Measurements from ENCODE around the gene SLC24A1. TPM values are rescaled to one million over a fixed set of nuclear protein-coding genes. Genes with fewer than 3 reads are reported as not detected.
"Not testable (repeated sequence)": the region's sequence is repeated elsewhere in the genome, so short reads cannot be mapped to it uniquely, and the experiment has no call there.

SLC24A1 gene
- total RNA-seq, 3 donors from 2014 or later (not counting 1 experiment from before 2014, with no cell fraction given) = 6.9 to 12.5 (median 7.8) TPM

DNA sequence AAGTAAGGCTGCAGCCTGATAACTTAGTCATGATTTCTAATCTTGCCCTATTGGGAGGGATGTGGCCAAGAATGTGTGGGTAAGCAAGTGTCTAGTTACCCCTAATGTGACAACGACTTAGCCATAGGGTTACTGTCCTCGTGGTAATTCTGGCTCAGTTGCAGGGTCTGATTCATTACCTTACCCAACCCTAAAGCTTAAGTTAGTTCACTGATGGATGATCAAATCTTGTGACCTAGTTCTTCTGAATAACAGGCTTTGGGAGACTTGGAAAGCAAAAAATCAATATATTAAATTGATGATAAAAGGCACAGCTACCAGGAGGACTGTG is 9.2 kb upstream of the SLC24A1 start:
- TF ChIP-seq, protein P1, sequence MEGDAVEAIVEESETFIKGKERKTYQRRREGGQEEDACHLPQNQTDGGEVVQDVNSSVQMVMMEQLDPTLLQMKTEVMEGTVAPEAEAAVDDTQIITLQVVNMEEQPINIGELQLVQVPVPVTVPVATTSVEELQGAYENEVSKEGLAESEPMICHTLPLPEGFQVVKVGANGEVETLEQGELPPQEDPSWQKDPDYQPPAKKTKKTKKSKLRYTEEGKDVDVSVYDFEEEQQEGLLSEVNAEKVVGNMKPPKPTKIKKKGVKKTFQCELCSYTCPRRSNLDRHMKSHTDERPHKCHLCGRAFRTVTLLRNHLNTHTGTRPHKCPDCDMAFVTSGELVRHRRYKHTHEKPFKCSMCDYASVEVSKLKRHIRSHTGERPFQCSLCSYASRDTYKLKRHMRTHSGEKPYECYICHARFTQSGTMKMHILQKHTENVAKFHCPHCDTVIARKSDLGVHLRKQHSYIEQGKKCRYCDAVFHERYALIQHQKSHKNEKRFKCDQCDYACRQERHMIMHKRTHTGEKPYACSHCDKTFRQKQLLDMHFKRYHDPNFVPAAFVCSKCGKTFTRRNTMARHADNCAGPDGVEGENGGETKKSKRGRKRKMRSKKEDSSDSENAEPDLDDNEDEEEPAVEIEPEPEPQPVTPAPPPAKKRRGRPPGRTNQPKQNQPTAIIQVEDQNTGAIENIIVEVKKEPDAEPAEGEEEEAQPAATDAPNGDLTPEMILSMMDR (IDR thresholded peaks at IDR 0.05) = no peak
- no peak overlapping the region for H3K4me3 ChIP-seq (ENCODE audit: low read length)
- intact Hi-C loops (cut with micrococcal nuclease) = no loop called here
- peak overlapping the region; percentile 99 for H3K4me3 Mint-ChIP-seq
- no peaks in the 10 kb centered on the region for H3K27me3 Mint-ChIP-seq (ENCODE audit: low read depth in 2 of 2)
- H3K4me1 ChIP-seq (ENCODE audit: control insufficient read depth, insufficient read depth, low read length) = peaks cover 24% of the 10 kb centered on the region
- 55% methylated on average over 2 of the region's 2 CpGs for WGBS (ENCODE audit: insufficient coverage)
- H3K4me1 Mint-ChIP-seq = peaks cover 22 to 34% of the 10 kb centered on the region in 2 donors
- H3K36me3 ChIP-seq (ENCODE audit: control insufficient read depth, insufficient read depth, low read length) = no peaks in the 10 kb centered on the region
- H3K27ac Mint-ChIP-seq = peak overlapping the region; percentile 97
- no peaks in the 10 kb centered on the region for H3K27me3 ChIP-seq (ENCODE audit: control insufficient read depth, insufficient read depth, low read length)
- no peak for DNase-seq
- ATAC-seq = no peak
- no peaks in the 10 kb centered on the region for H3K36me3 Mint-ChIP-seq
- H3K9me3 ChIP-seq (ENCODE audit: control insufficient read depth, insufficient read depth, low read length) = no peaks in the 10 kb centered on the region
- H3K9me3 Mint-ChIP-seq = no peaks in the 10 kb centered on the region
- peak overlapping the region; percentile 93 for H3K27ac ChIP-seq (ENCODE audit: low read length)

DNA sequence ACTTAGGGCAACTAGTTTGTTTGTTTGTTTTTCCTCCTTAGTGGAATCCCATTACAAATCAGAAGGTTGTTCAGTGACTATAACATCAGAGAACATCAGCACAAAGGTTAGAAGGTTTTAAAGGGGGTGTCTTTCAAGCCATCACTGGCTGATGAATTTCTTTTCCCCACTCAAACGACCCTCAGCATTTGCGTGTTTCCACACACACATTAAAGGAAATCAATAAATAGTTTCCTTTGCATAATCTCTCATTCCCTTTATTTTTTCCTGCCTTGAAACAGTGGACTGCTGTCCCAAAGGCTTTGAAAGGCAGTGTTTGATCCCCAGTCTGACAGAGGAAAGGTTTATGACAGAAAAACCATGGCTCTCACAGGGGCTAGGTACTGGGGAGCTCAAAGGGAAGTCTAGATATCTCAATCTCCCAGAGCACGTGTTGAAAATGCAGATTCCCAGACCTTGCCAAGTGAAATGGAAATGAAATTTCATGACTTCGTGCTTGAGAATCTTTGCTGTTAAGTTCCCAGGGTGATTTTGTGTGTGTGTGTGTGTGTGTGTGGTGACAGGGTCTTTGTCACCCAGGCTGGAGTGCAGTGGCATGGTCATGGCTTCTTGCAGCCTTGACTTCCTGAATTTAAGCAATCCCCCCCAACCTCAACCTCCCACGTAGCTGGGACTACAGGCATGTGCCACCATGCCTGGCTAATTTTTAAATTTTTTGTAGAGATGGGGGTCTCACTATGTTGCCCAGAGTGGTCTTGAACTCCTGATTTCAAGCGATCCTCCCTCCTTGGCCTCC is 8.6 kb upstream of the SLC24A1 start:
- H3K4me1 Mint-ChIP-seq = peaks cover 22 to 34% of the 10 kb centered on the region in 2 donors
- no peaks in the 10 kb centered on the region for H3K36me3 Mint-ChIP-seq
- H3K27ac Mint-ChIP-seq = peak overlapping the region; percentile 97
- TF ChIP-seq, protein P1 (IDR thresholded peaks at IDR 0.05) = no peak
- H3K4me3 Mint-ChIP-seq = no peak overlapping the region
- intact Hi-C loops (cut with micrococcal nuclease) = no loop called here
- Histone ChIP-seq H3K9me3 (ENCODE audit: control insufficient read depth, insufficient read depth, low read length) (no peaks in the 10 kb centered on the region), H3K4me3 (ENCODE audit: low read length) (no peak overlapping the region), H3K36me3 (ENCODE audit: control insufficient read depth, insufficient read depth, low read length) (no peaks in the 10 kb centered on the region), H3K27ac (ENCODE audit: low read length) (peak overlapping the region; percentile 93), H3K27me3 (ENCODE audit: control insufficient read depth, insufficient read depth, low read length) (no peaks in the 10 kb centered on the region), H3K4me1 (ENCODE audit: control insufficient read depth, insufficient read depth, low read length) (peaks cover 24% of the 10 kb centered on the region)
- DNase-seq = no peak
- no peaks in the 10 kb centered on the region for H3K9me3 Mint-ChIP-seq
- no peak for ATAC-seq
- 94% methylated on average over 5 of the region's 6 CpGs for WGBS (ENCODE audit: insufficient coverage)
- H3K27me3 Mint-ChIP-seq (ENCODE audit: low read depth in 2 of 2) = no peaks in the 10 kb centered on the region

DNA sequence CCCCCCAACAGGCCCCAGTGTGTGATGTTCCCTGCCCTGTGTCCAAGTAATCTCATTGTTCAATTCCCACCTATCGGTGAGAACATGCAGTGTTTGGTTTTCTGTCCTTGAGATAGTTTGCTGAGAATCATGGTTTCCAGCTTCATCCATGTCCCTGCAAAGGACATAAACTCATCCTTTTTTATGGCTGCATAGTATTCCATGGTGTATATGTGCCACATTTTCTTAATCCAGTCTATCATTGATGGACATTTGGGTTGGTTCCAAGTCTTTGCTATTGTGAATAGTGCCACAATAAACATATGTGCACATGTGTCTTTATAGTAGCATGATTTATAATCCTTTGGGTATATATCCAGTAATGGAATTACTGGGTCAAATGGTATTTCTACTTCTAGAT is 5.9 kb upstream of the SLC24A1 start:
- H3K36me3 ChIP-seq (ENCODE audit: control insufficient read depth, insufficient read depth, low read length); H3K27me3 ChIP-seq (ENCODE audit: control insufficient read depth, insufficient read depth, low read length); intact Hi-C loops (cut with micrococcal nuclease); H3K27ac ChIP-seq (ENCODE audit: low read length); ATAC-seq; H3K9me3 ChIP-seq (ENCODE audit: control insufficient read depth, insufficient read depth, low read length); H3K27me3 Mint-ChIP-seq (ENCODE audit: low read depth in 2 of 2); H3K9me3 Mint-ChIP-seq; H3K27ac Mint-ChIP-seq; DNase-seq; H3K4me3 Mint-ChIP-seq; H3K36me3 Mint-ChIP-seq; H3K4me3 ChIP-seq (ENCODE audit: low read length): not testable (repeated sequence)
- H3K4me1 Mint-ChIP-seq = peaks cover 16 to 22% of the 10 kb centered on the region in 2 donors
- H3K4me1 ChIP-seq (ENCODE audit: control insufficient read depth, insufficient read depth, low read length) = peaks cover 12% of the 10 kb centered on the region
- WGBS (ENCODE audit: insufficient coverage) = no CpG with 5 or more reads among the region's 1 CpG

DNA sequence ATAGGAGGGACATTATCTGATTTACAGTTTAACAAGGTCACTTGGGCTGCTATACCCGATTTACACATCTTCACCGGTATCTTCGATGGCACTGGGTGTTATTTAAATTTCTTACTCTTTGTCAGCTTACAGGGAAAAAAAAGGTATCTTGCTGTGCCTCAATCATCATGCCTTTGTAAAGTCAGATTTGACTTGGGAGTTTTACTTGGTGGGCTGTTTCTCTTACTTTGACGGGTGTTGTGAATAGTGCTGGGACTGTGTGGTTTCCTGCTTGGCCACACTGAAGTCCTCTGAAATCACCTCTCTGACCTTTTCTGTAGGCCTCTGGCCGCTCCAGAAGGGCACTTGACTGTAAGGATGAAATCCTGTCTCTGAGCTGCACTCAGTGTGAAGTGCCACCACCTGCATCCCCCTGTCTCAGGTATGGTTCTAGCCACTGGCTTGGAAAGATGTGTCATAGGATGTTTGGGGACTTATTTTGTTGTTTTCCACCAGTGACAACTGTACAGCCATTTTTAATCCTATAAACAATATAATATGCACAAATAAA is 3.1 kb upstream of the SLC24A1 start:
- Histone ChIP-seq H3K36me3 (ENCODE audit: control insufficient read depth, insufficient read depth, low read length) (no peaks in the 10 kb centered on the region), H3K27ac (ENCODE audit: low read length) (no peak overlapping the region), H3K4me1 (ENCODE audit: control insufficient read depth, insufficient read depth, low read length) (no peaks in the 10 kb centered on the region), H3K27me3 (ENCODE audit: control insufficient read depth, insufficient read depth, low read length) (no peaks in the 10 kb centered on the region), H3K9me3 (ENCODE audit: control insufficient read depth, insufficient read depth, low read length) (no peaks in the 10 kb centered on the region), H3K4me3 (ENCODE audit: low read length) (no peak overlapping the region)
- Mint-ChIP-seq H3K9me3 (no peaks in the 10 kb centered on the region), H3K36me3 (no peaks in the 10 kb centered on the region), H3K4me1 (peaks cover 0 to 4% of the 10 kb centered on the region in 2 donors), H3K27ac (no peak overlapping the region), H3K4me3 (no peak overlapping the region), H3K27me3 (ENCODE audit: low read depth in 2 of 2) (no peaks in the 10 kb centered on the region)
- WGBS (ENCODE audit: insufficient coverage) = 74% methylated on average over 5 of the region's 5 CpGs
- no peak for ATAC-seq
- intact Hi-C loops (cut with micrococcal nuclease) = no loop called here
- DNase-seq = no peak
- TF ChIP-seq, protein P1 (IDR thresholded peaks at IDR 0.05) = no peak

Data from natural killer cell (primary cell).